ENCODE data around the gene S100Z. TPM values are rescaled to one million over a fixed set of nuclear protein-coding genes. Genes with fewer than 3 reads are reported as not detected.
"Not testable (repeated sequence)": the region's sequence is repeated elsewhere in the genome, so short reads cannot be mapped to it uniquely, and the experiment has no call there.

The S100Z gene
- total RNA-seq, 6 experiments from 2014 or later: 0.43 TPM; not detected in 5

DNA sequence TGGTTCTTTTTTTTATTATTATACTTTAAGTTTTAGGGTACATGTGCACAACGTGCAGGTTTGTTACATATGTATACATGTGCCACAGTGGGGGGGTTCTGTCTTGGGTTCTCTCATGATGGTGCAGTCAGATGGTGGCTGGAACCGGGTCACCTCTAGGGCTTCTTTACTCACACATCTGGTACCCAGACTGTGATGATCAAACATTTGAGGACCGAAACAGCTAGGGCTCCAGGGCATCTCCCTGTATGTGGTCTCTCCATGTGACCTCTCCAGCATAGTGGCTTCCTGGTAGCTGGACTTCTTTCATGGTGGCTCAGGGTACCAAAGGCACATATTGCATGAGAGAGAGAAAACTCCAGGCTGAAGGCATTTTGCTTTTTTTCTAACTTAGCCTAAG is 93.2 kb downstream of the S100Z start:
- ATAC-seq (no peak), DNase-seq (no peak)
- intact Hi-C loops (cut with DNase I): no loop called here
- no peak for TF ChIP-seq CTCF (IDR thresholded peaks at IDR 0.05)
- no peak for TF ChIP-seq POLR2A (IDR thresholded peaks at IDR 0.05)
- H3K36me3 ChIP-seq: no peaks in the 10 kb centered on the region
- 69% methylated on average over 3 of the region's 3 CpGs for WGBS (ENCODE audit: insufficient coverage, low coverage, low lambda C conversion rate, missing lambda C conversion rate)
- no peaks in the 10 kb centered on the region for H3K4me1 ChIP-seq
- H3K9me3 ChIP-seq: no peaks in the 10 kb centered on the region
- no peak overlapping the region for H3K4me3 ChIP-seq
- no peak overlapping the region for H3K27ac ChIP-seq
- no peaks in the 10 kb centered on the region for H3K27me3 ChIP-seq

DNA sequence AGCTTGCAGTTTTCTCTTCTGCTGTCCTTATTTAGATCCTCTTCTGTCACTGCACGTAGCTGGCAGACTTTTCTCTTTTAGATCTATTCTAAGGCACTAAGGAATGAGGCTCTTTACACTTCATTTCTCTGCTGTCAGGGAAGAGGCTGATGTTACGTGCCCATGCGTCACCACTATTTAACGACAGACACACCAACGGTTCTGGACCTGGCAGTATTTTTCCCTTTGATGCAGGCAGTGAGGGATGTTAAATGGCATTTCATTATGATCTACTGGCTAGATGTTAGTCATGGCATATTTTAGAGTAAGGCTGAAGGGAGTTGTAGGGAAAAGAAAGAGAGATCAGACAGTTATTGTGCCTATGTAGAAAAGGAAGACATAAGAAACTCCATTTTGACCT is 94.8 kb downstream of the S100Z start:
- H3K9me3 ChIP-seq: no peaks in the 10 kb centered on the region
- H3K36me3 ChIP-seq: no peaks in the 10 kb centered on the region
- no peak overlapping the region for H3K4me3 ChIP-seq
- WGBS (ENCODE audit: insufficient coverage, low coverage, low lambda C conversion rate, missing lambda C conversion rate): 52% methylated on average over 4 of the region's 5 CpGs
- H3K4me1 ChIP-seq: no peaks in the 10 kb centered on the region
- no peak for TF ChIP-seq CTCF (IDR thresholded peaks at IDR 0.05)
- no peak for TF ChIP-seq POLR2A (IDR thresholded peaks at IDR 0.05)
- no peak overlapping the region for H3K27ac ChIP-seq
- ATAC-seq (no peak), DNase-seq (no peak)
- intact Hi-C loops (cut with DNase I): no loop called here
- H3K27me3 ChIP-seq: no peaks in the 10 kb centered on the region

DNA sequence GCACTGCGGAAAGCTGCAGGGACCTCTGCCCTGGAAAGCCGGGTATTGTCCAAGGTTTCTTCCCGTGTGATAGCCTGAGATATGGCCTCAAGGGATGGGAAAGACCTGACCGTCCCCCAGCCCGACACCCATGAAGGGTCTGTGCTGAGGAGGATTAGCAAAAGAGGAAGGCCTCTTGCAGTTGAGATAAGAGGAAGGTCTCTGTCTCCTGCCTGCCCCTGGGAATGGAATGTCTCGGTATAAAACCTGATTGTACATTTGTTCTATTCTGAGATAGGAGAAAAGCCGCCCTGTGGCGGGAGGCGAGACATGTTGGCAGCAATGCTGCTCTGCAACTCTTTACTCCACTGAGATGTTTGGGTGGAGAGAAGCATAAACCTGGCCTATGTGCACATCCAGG is 95.4 kb downstream of the S100Z start:
- H3K9me3 ChIP-seq; ATAC-seq; H3K4me3 ChIP-seq; H3K36me3 ChIP-seq; H3K27me3 ChIP-seq; H3K4me1 ChIP-seq; H3K27ac ChIP-seq; intact Hi-C loops (cut with DNase I); DNase-seq: not testable (repeated sequence)
- 46% methylated on average over 4 of the region's 9 CpGs for WGBS (ENCODE audit: insufficient coverage, low coverage, low lambda C conversion rate, missing lambda C conversion rate)

DNA sequence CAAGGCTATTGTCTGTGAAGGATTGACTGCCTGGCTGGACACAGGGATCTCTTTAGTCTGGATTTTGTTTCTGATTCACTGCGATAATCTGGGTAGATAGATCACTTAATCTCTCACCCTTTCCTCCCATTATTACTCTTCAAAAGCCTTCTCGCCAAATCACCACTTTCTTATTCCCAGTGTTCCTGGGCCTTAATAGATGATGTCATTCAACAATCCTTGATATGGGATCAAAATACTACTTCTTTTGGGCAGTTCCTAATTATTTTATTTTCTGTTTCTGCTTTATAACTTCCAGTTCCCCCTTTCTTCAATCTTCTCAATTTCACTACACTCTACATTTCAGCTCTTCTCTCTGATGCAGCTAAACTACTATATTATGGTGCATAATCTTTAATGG is 96.3 kb downstream of the S100Z start:
- Histone ChIP-seq H3K4me3 (no peak overlapping the region), H3K4me1 (no peaks in the 10 kb centered on the region), H3K27ac (peak overlapping the region in 1 of 3 donors; percentile 4), H3K27me3 (no peaks in the 10 kb centered on the region), H3K9me3 (no peaks in the 10 kb centered on the region), H3K36me3 (no peaks in the 10 kb centered on the region)
- DNase-seq (no peak), ATAC-seq (no peak)
- WGBS (ENCODE audit: insufficient coverage, low coverage, low lambda C conversion rate, missing lambda C conversion rate): 58% methylated on average over 2 of the region's 2 CpGs
- intact Hi-C loops (cut with DNase I): no loop called here
- TF ChIP-seq CTCF (IDR thresholded peaks at IDR 0.05) (no peak), POLR2A (IDR thresholded peaks at IDR 0.05) (no peak)

GRCh38 chr5:76947082-76947503 is 97.3 kb downstream of the S100Z start:
- no peak for DNase-seq
- Histone ChIP-seq H3K4me1 (no peaks in the 10 kb centered on the region), H3K9me3 (no peaks in the 10 kb centered on the region), H3K36me3 (no peaks in the 10 kb centered on the region), H3K4me3 (no peak overlapping the region), H3K27me3 (no peaks in the 10 kb centered on the region), H3K27ac (no peak overlapping the region)
- ATAC-seq: peak; percentile 65 to 82 (median 76)
- no peak for TF ChIP-seq CTCF (IDR thresholded peaks at IDR 0.05)
- TF ChIP-seq POLR2A (IDR thresholded peaks at IDR 0.05): no peak
- intact Hi-C loops (cut with DNase I): no loop called here
- 22% methylated on average over 4 of the region's 4 CpGs for WGBS (ENCODE audit: insufficient coverage, low coverage, low lambda C conversion rate, missing lambda C conversion rate)
